Measurements from ENCODE around the gene SERGEF.
A peak's percentile ranks its signal among the peaks of the same experiment; 100 is the strongest.

Gene SERGEF

GRCh38 chr11:17765356-17766072 lies 247.3 kb downstream of the SERGEF start:
- DNase-seq (ENCODE audit: extremely low spot score, insufficient read length, low read depth): no peak
- no peak for FAIRE-seq

GRCh38 chr11:17764446-17765218 lies 248.2 kb downstream of the SERGEF start:
- FAIRE-seq (no peak), DNase-seq (ENCODE audit: extremely low spot score, insufficient read length, low read depth) (no peak)

GRCh38 chr11:17763703-17764102 lies 249.1 kb downstream of the SERGEF start:
- no peak for DNase-seq (ENCODE audit: extremely low spot score, insufficient read length, low read depth)
- no peak for FAIRE-seq

- FAIRE-seq: no peak
- no peak for DNase-seq (ENCODE audit: extremely low spot score, insufficient read length, low read depth)
Observed at GRCh38 chr11:17763244-17763643, 249.6 kb downstream of the SERGEF start.

- FAIRE-seq: peak; percentile 26
- peak; percentile 15 for DNase-seq (ENCODE audit: extremely low spot score, insufficient read length, low read depth)
Observed at GRCh38 chr11:17762309-17762974, 250.4 kb downstream of the SERGEF start.

- no peak for FAIRE-seq
- DNase-seq (ENCODE audit: extremely low spot score, insufficient read length, low read depth): peak; percentile 26
Observed at GRCh38 chr11:17760102-17761029, 252.5 kb downstream of the SERGEF start.

GRCh38 chr11:17755891-17756290 lies 257.0 kb downstream of the SERGEF start:
- no peak for DNase-seq (ENCODE audit: extremely low spot score, insufficient read length, low read depth)
- no peak for FAIRE-seq

- no peak for FAIRE-seq
- DNase-seq (ENCODE audit: extremely low spot score, insufficient read length, low read depth): no peak
Observed at GRCh38 chr11:17753641-17754040, 259.2 kb downstream of the SERGEF start.

- no peak for DNase-seq (ENCODE audit: extremely low spot score, insufficient read length, low read depth)
Observed at GRCh38 chr11:17753153-17753552, 259.7 kb downstream of the SERGEF start.

GRCh38 chr11:17752144-17752543 lies 260.7 kb downstream of the SERGEF start:
- DNase-seq (ENCODE audit: extremely low spot score, insufficient read length, low read depth) (no peak), FAIRE-seq (no peak)

More at GRCh38 chr11:17753153-17753552, 259.7 kb downstream of the SERGEF start:
- FAIRE-seq: no peak

GRCh38 chr11:17751558-17751957 lies 261.3 kb downstream of the SERGEF start:
- DNase-seq (ENCODE audit: extremely low spot score, insufficient read length, low read depth) (no peak), FAIRE-seq (no peak)

GRCh38 chr11:17750801-17751165 lies 262.1 kb downstream of the SERGEF start:
- no peak for FAIRE-seq
- DNase-seq (ENCODE audit: extremely low spot score, insufficient read length, low read depth): no peak

- no peak for FAIRE-seq
- no peak for DNase-seq (ENCODE audit: extremely low spot score, insufficient read length, low read depth)
Observed at GRCh38 chr11:17750013-17750800, 262.6 kb downstream of the SERGEF start.

- no peak for FAIRE-seq
Observed at GRCh38 chr11:17748761-17749721, 263.8 kb downstream of the SERGEF start.

GRCh38 chr11:17748044-17748443 lies 264.8 kb downstream of the SERGEF start:
- FAIRE-seq: no peak
- no peak for DNase-seq (ENCODE audit: extremely low spot score, insufficient read length, low read depth)

More at GRCh38 chr11:17748761-17749721, 263.8 kb downstream of the SERGEF start:
- no peak for DNase-seq (ENCODE audit: extremely low spot score, insufficient read length, low read depth)

- FAIRE-seq (no peak), DNase-seq (ENCODE audit: extremely low spot score, insufficient read length, low read depth) (no peak)
Observed at GRCh38 chr11:17747131-17747955, 265.5 kb downstream of the SERGEF start.

- FAIRE-seq (no peak), DNase-seq (ENCODE audit: extremely low spot score, insufficient read length, low read depth) (no peak)
Observed at GRCh38 chr11:17746096-17746495, 266.8 kb downstream of the SERGEF start.
